Uterus (tissue), 2 donors: Measurements from ENCODE around the gene CHAD.

Source experiments
- CTCF ChIP-seq, 4 experiments: fragments of 200-600 bp in 2 of 4; fragments of 450-650 bp in 2 of 4; sonication (generic) in 2 of 4; IDR thresholded peaks; one replicate each; pipeline ENCODE4 v1.5.1; 2016 to 2019; ENCODE audit warnings: antibody characterized with exemption in 4 of 4, mild to moderate bottlenecking in 2 of 4, moderate library complexity in 1 of 4
- POLR2A ChIP-seq, 2 donors: fragments of 450-650 bp; IDR thresholded peaks; one replicate each; pipeline ENCODE4 v1.6.1; 2016; ENCODE audit warnings: antibody characterized with exemption in 2 of 2, mild to moderate bottlenecking in 1 of 2, moderate library complexity in 1 of 2

- TF ChIP-seq CTCF (IDR thresholded peaks at IDR 0.05) (no peak), POLR2A (IDR thresholded peaks at IDR 0.05) (no peak)
These were observed 37.6 kb upstream of the CHAD start for GRCh38 chr17:50506298-50506697.
